Testis (tissue), 2 donors: ENCODE measurements around the gene RRM2.

Experiments used
- CTCF ChIP-seq, 3 experiments: fragments of 450-650 bp in 2 of 3; fragments of 200-600 bp in 1 of 3; sonication (generic) in 1 of 3; IDR thresholded peaks; one replicate each; pipeline ENCODE4 v1.5.1; 2016 to 2019; ENCODE audit warnings: antibody characterized with exemption in 3 of 3, mild to moderate bottlenecking in 2 of 3, moderate library complexity in 1 of 3
- POLR2A ChIP-seq: fragments of 450-650 bp; IDR thresholded peaks from one replicate; pipeline ENCODE4 v1.6.1; 2017; ENCODE audit warnings: antibody characterized with exemption, mild to moderate bottlenecking, moderate library complexity

GRCh38 chr2:10073706-10074105 is 48.8 kb upstream of the RRM2 start:
- TF ChIP-seq CTCF (IDR thresholded peaks at IDR 0.05) (no peak), POLR2A (no peak)
